A549 (cell line): ENCODE data around the gene AAR2. TPM values are rescaled to one million over a fixed set of nuclear protein-coding genes. Genes with fewer than 3 reads are reported as not detected.

Experiments
- ATAC-seq, 2 experiments: fragments of 200-7000 bp in 1 of 2; fragments of >200 bp in 1 of 2; cut with Nextera tagmentation in 1 of 2; cut with Tn5 transposase in 1 of 2; 3 replicates each; pipeline versions ENCODE4 v1.8.0 to v1.9.1; 2018 to 2020; ENCODE audit warnings: mild to moderate bottlenecking in 1 of 2, moderate library complexity in 1 of 2
- CTCF ChIA-PET: fragments of 300-600 bp; sonication (Branson Sonifier 250); formaldehyde crosslinking; extraction: SDS; loops from one replicate; lab custom pipeline; 2021; ENCODE audit warnings: antibody characterized with exemption, inconsistent platforms; lab: Yijun Ruan, JAX
- POLR2A ChIA-PET: fragments of 350-600 bp; formaldehyde crosslinking; extraction: SDS; loops from one replicate; lab custom pipeline; 2021; ENCODE audit warnings: antibody characterized with exemption, inconsistent platforms; lab: Yijun Ruan, JAX
- DNase-seq, 2 experiments: peaks; one replicate each; pipeline versions ENCODE4 v3.0.0 to v3.0.0-alpha.2; 2011 to 2016; ENCODE audit warnings: low read depth in 1 of 2, low spot score in 1 of 2
- FAIRE-seq: peaks from 2 replicates; lab custom pipeline; 2011; peaks lifted over from hg19 to GRCh38; lab: Jason Lieb, UNC
- H3K27ac ChIP-seq, 2 experiments: fragments of >200 bp; sonication (Bioruptor Twin); formaldehyde crosslinking; 3 replicates each; pipeline ENCODE4 v1.5.1; 2016 to 2017
- H3K4me1 ChIP-seq: fragments of >200 bp; sonication (Bioruptor Twin); formaldehyde crosslinking; 3 replicates; pipeline ENCODE4 v1.6.1; 2016
- H3K4me2 ChIP-seq: fragments of >200 bp; sonication (Bioruptor Twin); formaldehyde crosslinking; 3 replicates; pipeline ENCODE4 v1.6.1; 2016
- H3K4me3 ChIP-seq: fragments of >200 bp; sonication (Bioruptor Twin); formaldehyde crosslinking; 3 replicates; pipeline ENCODE4 v1.5.1; 2016
- H3K9me3 ChIP-seq: fragments of >200 bp; sonication (Bioruptor Twin); formaldehyde crosslinking; 3 replicates; pipeline ENCODE4 v1.6.1; 2016
- ATOH8 ChIP-seq: fragments of 250-450 bp; sonication (Bioruptor Pico); IDR thresholded peaks from 2 replicates; pipeline ENCODE4 v1.5.0; 2020; ENCODE audit warnings: low read depth, mild to moderate bottlenecking, moderate library complexity
- CEBPB ChIP-seq, 2 experiments: fragments of >200 bp in 1 of 2; sonication (Bioruptor Twin) in 1 of 2; formaldehyde crosslinking in 1 of 2; IDR thresholded peaks; 2 replicates each; pipeline ENCODE4 v1.6.1; 2012 to 2016
- EHF ChIP-seq: fragments of 250-450 bp; sonication (Bioruptor Pico); IDR thresholded peaks from 2 replicates; pipeline ENCODE4 v1.5.0; 2020; ENCODE audit warnings: mild to moderate bottlenecking
- ELK1 ChIP-seq: fragments of 150-350 bp; IDR thresholded peaks from 2 replicates; pipeline ENCODE4 v1.6.1; 2014; ENCODE audit warnings: low read depth, mild to moderate bottlenecking, low read length
- ESRRA ChIP-seq: fragments of 150-350 bp; IDR thresholded peaks from 2 replicates; pipeline ENCODE4 v1.6.1; 2014; ENCODE audit warnings: mild to moderate bottlenecking, low read length, borderline replicate concordance
- FOSL2 ChIP-seq, 2 experiments: fragments of 450-650 bp in 1 of 2; fragments of >200 bp in 1 of 2; sonication (Bioruptor Twin) in 1 of 2; formaldehyde crosslinking; IDR thresholded peaks; 2 replicates each; pipeline versions ENCODE4 v1.5.0 to v1.6.1; 2016 to 2020; ENCODE audit warnings: mild to moderate bottlenecking in 1 of 2, moderate library complexity in 1 of 2
- HOXB13 ChIP-seq: fragments of 250-450 bp; sonication (Bioruptor Pico); IDR thresholded peaks from 2 replicates; pipeline ENCODE4 v1.5.0; 2020; ENCODE audit warnings: low read depth, mild to moderate bottlenecking, moderate library complexity
- KDM5A ChIP-seq: fragments of 200-600 bp; sonication (generic); IDR thresholded peaks from 2 replicates; pipeline ENCODE4 v1.6.1; 2016; ENCODE audit warnings: antibody characterized with exemption, mild to moderate bottlenecking
- MAFK ChIP-seq: fragments of 450-650 bp; IDR thresholded peaks from 2 replicates; pipeline ENCODE4 v1.6.1; 2014; ENCODE audit not compliant: partially characterized antibody
- MAZ ChIP-seq: fragments of 150-350 bp; IDR thresholded peaks from 2 replicates; pipeline ENCODE4 v1.6.1; 2014; ENCODE audit warnings: antibody characterized with exemption, low read depth, low read length, borderline replicate concordance
- NFE2L2 ChIP-seq: fragments of 150-350 bp; conservative IDR thresholded peaks from 2 replicates; pipeline ENCODE4 v1.6.1; 2014; ENCODE audit warnings: low read length
- NPAS2 ChIP-seq: fragments of 250-450 bp; sonication (Bioruptor Pico); IDR thresholded peaks from 2 replicates; pipeline ENCODE4 v1.8.0; 2022; ENCODE audit warnings: mild to moderate bottlenecking, moderate library complexity, borderline replicate concordance
- NR3C1 ChIP-seq: fragments of >200 bp; sonication (Bioruptor Twin); formaldehyde crosslinking; IDR thresholded peaks from 3 replicates; pipeline ENCODE4 v1.6.1; 2017
- RAD21 ChIP-seq, 2 experiments: fragments of >200 bp in 1 of 2; sonication (Bioruptor Twin) in 1 of 2; formaldehyde crosslinking in 1 of 2; IDR thresholded peaks in 1 of 2; conservative IDR thresholded peaks in 1 of 2; 2 replicates in 1 of 2; 3 replicates in 1 of 2; pipeline ENCODE4 v1.6.1; 2012 to 2018; ENCODE audit warnings: inconsistent platforms in 1 of 2
- RCOR1 ChIP-seq: fragments of 150-350 bp; IDR thresholded peaks from 2 replicates; pipeline ENCODE4 v1.6.1; 2014; ENCODE audit warnings: antibody characterized with exemption, low read length, low read depth
- RFX5 ChIP-seq: fragments of 450-650 bp; IDR thresholded peaks from 2 replicates; pipeline ENCODE4 v1.7.1; 2014; ENCODE audit warnings: antibody characterized with exemption, mild to moderate bottlenecking, moderate library complexity
- USF2 ChIP-seq: fragments of 450-650 bp; IDR thresholded peaks from 2 replicates; pipeline ENCODE4 v1.6.1; 2014; ENCODE audit warnings: antibody characterized with exemption
- ZC3H11A ChIP-seq: fragments of 450-650 bp; IDR thresholded peaks from 2 replicates; pipeline ENCODE4 v1.6.1; 2014; ENCODE audit warnings: antibody characterized with exemption, mild to moderate bottlenecking
- WGBS: methylation state at CpG from one replicate; pipeline ENCODE4 v1.1.6; 2017; ENCODE audit errors: missing lambda C conversion rate; 5-methylcytosine and 5-hydroxymethylcytosine counted together
- polyA plus RNA-seq, 4 experiments: library from polyadenylated mRNA; depleted of rRNA in 3 of 4; stranded (reverse); fragments of >200 nt; fragmentation: RNase III in 1 of 4; extraction: RNeasy Plus Mini Kit Qiagen cat#74134 plus additional on column Dnase treatment in 1 of 4; gene quantifications; 2 replicates in 3 of 4; 3 replicates in 1 of 4; pipeline ENCODE4 v1.2.3, GENCODE V29; 2011 to 2017

The AAR2 gene
- polyA plus RNA-seq, 2 of the 4 experiments (the other 2 are of a cell fraction): 26.8 to 29.2 TPM

- no peaks in the 10 kb centered on the region for H3K9me3 ChIP-seq
- peak overlapping the region; percentile 88 to 94 for H3K27ac ChIP-seq
- ChIA-PET POLR2A (interaction anchor here (0.5 to 0.7 kb wide), 2 partner anchors 156 to 673 kb away, joined by 3 to 5 read pairs; no protein-coding TSS in a partner anchor), CTCF (interaction anchor here (1.0 to 2.1 kb wide), 5 partner anchors 21 to 282 kb away, joined by 3 to 8 read pairs (median 3); partner anchors contain the start of gene SCAND1)
- peak overlapping the region; percentile 96 for H3K4me3 ChIP-seq
- H3K4me2 ChIP-seq: peak overlapping the region; percentile 92
- no peak for FAIRE-seq
- TF ChIP-seq NR3C1 (no peak), RAD21 (conservative IDR thresholded peaks at IDR 0.05 in 1 of 2, IDR thresholded peaks at IDR 0.05 in 1 of 2) (no peak), NPAS2 (CRISPR knock-in tag) (no peak), KDM5A (peak; percentile 24; the same call in 1 of the 2 replicates)
- TF ChIP-seq, all 56 proteins: peak for 1
- peaks cover 24% of the 10 kb centered on the region for H3K4me1 ChIP-seq
- peak; percentile 13 to 25; a peak in 4 of 6 replicates for ATAC-seq
- 8% methylated on average over 6 of the region's 6 CpGs for WGBS
- no peak for DNase-seq
Measured at GRCh38 chr20:36236786-36237121, 476 bp downstream of the AAR2 start.

DNA sequence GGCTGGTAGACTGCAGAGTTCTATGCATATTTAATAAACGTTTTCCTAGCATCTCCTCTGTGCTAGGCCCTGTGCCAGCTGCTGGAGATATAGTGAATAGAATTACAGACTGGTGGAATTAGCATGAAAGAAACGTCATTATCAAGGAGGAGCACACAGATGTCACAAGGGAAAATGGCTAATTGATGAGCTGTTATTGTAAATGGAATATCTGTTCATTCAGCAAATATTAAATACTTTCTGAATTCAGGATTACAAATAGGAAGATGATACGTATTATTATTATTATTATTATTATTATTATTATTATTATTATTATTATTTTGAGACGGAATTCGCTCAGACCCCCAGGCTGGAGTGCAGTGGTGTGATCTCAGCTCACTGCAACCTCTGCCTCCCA lies 1.2 kb downstream of the AAR2 start:
- no peak for DNase-seq

GRCh38 chr20:36238153-36238552 lies 1.9 kb downstream of the AAR2 start:
- FAIRE-seq (no peak), DNase-seq (no peak), ATAC-seq (no peak)
- CTCF ChIA-PET: interaction anchor here (1.4 to 2.1 kb wide), 2 partner anchors 24 to 201 kb away, joined by 3 to 8 read pairs; no protein-coding TSS in a partner anchor
- H3K4me2 ChIP-seq: peak overlapping the region; percentile 92
- H3K27ac ChIP-seq: no peak overlapping the region
- WGBS: 90% methylated on average over 3 of the region's 3 CpGs
- no peak for TF ChIP-seq HOXB13 (CRISPR knock-in tag)
- TF ChIP-seq MAFK: peak; percentile 67
- peaks cover 24% of the 10 kb centered on the region for H3K4me1 ChIP-seq
- H3K4me3 ChIP-seq: no peak overlapping the region
- POLR2A ChIA-PET: no interaction called here
- no peaks in the 10 kb centered on the region for H3K9me3 ChIP-seq

More for the DNA sequence above, 1.2 kb downstream of the AAR2 start:
- ChIA-PET CTCF (interaction anchor here (1.0 to 2.1 kb wide), 5 partner anchors 20 to 283 kb away, joined by 3 to 8 read pairs (median 3); partner anchors contain the start of gene SCAND1), POLR2A (interaction anchor here (0.5 to 0.7 kb wide), 2 partner anchors 156 to 672 kb away, joined by 3 to 5 read pairs; no protein-coding TSS in a partner anchor)
- H3K4me2 ChIP-seq: peak overlapping the region; percentile 92
- FAIRE-seq: no peak
- no peaks in the 10 kb centered on the region for H3K9me3 ChIP-seq
- no peak overlapping the region; a peak in 2 of 6 replicates for H3K27ac ChIP-seq
- no peak for ATAC-seq
- 61% methylated on average over 5 of the region's 5 CpGs for WGBS
- peaks cover 24% of the 10 kb centered on the region for H3K4me1 ChIP-seq
- TF ChIP-seq MAZ (no peak), MAFK (no peak), RFX5 (no peak), NR3C1 (no peak), USF2 (no peak)
- H3K4me3 ChIP-seq: peak overlapping the region; percentile 96

DNA sequence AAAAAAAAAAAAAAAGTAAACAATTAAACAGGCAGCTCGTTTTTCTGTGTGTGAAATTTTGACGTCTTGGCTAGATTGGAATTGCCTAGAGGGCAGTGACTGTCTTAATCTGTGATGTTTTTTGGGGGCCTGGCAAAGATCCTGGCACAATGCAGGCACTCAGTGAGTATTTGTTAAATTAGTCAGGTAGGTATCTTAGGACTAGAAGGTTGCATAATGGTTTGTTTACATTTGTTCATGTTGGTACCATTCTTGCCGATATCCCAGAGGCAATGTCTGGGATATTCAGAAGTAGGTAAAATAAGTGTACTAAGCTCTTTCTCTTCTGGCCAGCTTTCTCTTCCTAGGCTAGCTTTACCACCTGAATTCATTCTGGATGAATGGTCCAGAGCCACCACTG lies 2.5 kb downstream of the AAR2 start:
- no peak for FAIRE-seq
- H3K27ac ChIP-seq: no peak overlapping the region
- no peaks in the 10 kb centered on the region for H3K9me3 ChIP-seq
- no peak for TF ChIP-seq ESRRA
- peak in 1 of 2 experiments; percentile 17; a peak in 1 of 4 replicates for TF ChIP-seq CEBPB (IDR thresholded peaks at IDR 0.05)
- TF ChIP-seq, all 56 proteins: peak for 1
- peak overlapping the region; percentile 92; the same call in 2 of the 3 replicates for H3K4me2 ChIP-seq
- no peak for ATAC-seq
- no peak for DNase-seq
- 41% methylated on average over 3 of the region's 3 CpGs for WGBS
- POLR2A ChIA-PET: no interaction called here
- H3K4me1 ChIP-seq: peaks cover 24% of the 10 kb centered on the region
- H3K4me3 ChIP-seq: no peak overlapping the region
- CTCF ChIA-PET: interaction anchor here (0.6 to 2.3 kb wide), 4 partner anchors 24 to 201 kb away, joined by 3 to 10 read pairs (median 6); no protein-coding TSS in a partner anchor

- Histone ChIP-seq H3K4me2 (no peak overlapping the region), H3K27ac (no peak overlapping the region), H3K4me3 (no peak overlapping the region), H3K9me3 (no peaks in the 10 kb centered on the region), H3K4me1 (peaks cover 24% of the 10 kb centered on the region)
- 96% methylated on average over 12 of the region's 12 CpGs for WGBS
- ChIA-PET POLR2A (no interaction called here), CTCF (interaction anchor here (1.1 to 2.3 kb wide), 2 partner anchors 37 to 200 kb away, joined by 8 to 10 read pairs; no protein-coding TSS in a partner anchor)
- FAIRE-seq (no peak), ATAC-seq (no peak), DNase-seq (no peak)
- TF ChIP-seq ZC3H11A (no peak), EHF (no peak), FOSL2 (IDR thresholded peaks at IDR 0.05) (no peak), FOSL2 (CRISPR knock-in tag; IDR thresholded peaks at IDR 0.05) (no peak), RFX5 (no peak), ATOH8 (CRISPR knock-in tag) (no peak), ELK1 (no peak), RCOR1 (no peak), NFE2L2 (no peak)
Measured at GRCh38 chr20:36240076-36240475, 3.8 kb downstream of the AAR2 start.
